Glutamatergic neuron (in vitro differentiated cells): ENCODE results near the gene SLC6A11. TPM values are rescaled to one million over a fixed set of nuclear protein-coding genes. Genes with fewer than 3 reads are reported as not detected.

ENCODE experiments used
- DNase-seq: peaks from one replicate; pipeline ENCODE4 v3.0.0; 2022
- H3K27ac Mint-ChIP-seq: one replicate; pipeline ENCODE4 v1.8.0; 2020; ENCODE audit warnings: mild to moderate bottlenecking, mixed read lengths, inconsistent platforms; ENCODE audit not compliant: unreplicated experiment
- H3K27me3 Mint-ChIP-seq: one replicate; pipeline ENCODE4 v1.8.0; 2020; ENCODE audit warnings: mild to moderate bottlenecking, moderate library complexity, mixed read lengths, inconsistent platforms; ENCODE audit not compliant: unreplicated experiment
- H3K36me3 Mint-ChIP-seq: one replicate; pipeline ENCODE4 v1.8.0; 2020; ENCODE audit warnings: mild to moderate bottlenecking, mixed read lengths, inconsistent platforms; ENCODE audit not compliant: unreplicated experiment
- H3K4me1 Mint-ChIP-seq: one replicate; pipeline ENCODE4 v1.8.0; 2020; ENCODE audit warnings: mild to moderate bottlenecking, low read depth, mixed read lengths, inconsistent platforms; ENCODE audit not compliant: unreplicated experiment
- H3K4me3 Mint-ChIP-seq: one replicate; pipeline ENCODE4 v1.8.0; 2020; ENCODE audit warnings: mild to moderate bottlenecking, mixed read lengths, inconsistent platforms; ENCODE audit not compliant: unreplicated experiment
- H3K9me3 Mint-ChIP-seq: one replicate; pipeline ENCODE4 v1.8.0; 2020; ENCODE audit warnings: mild to moderate bottlenecking, moderate library complexity, mixed read lengths, inconsistent platforms; ENCODE audit not compliant: unreplicated experiment
- CTCF ChIP-seq: fragments of 200-600 bp; sonication (generic); IDR thresholded peaks from one replicate; pipeline ENCODE4 v1.5.0; 2021; ENCODE audit not compliant: partially characterized antibody, unreplicated experiment
- total RNA-seq: library from RNA; stranded (reverse); fragmentation: NEBNext Ultra II Directional; extraction: Animal tissue kit (Norgen Biotek cat#: 25700); gene quantifications from one replicate; pipeline ENCODE4 v1.2.1, GENCODE V29; 2021; ENCODE audit not compliant: unreplicated experiment

Gene SLC6A11
- total RNA-seq, 1 donor from 2014 or later, result not detected

GRCh38 chr3:10956986-10957385, 141.0 kb downstream of the SLC6A11 start:
- H3K4me1 Mint-ChIP-seq, result peaks cover 4% of the 10 kb centered on the region
- no peaks in the 10 kb centered on the region for H3K36me3 Mint-ChIP-seq
- H3K27ac Mint-ChIP-seq, result no peak overlapping the region
- peaks cover 4% of the 10 kb centered on the region for H3K9me3 Mint-ChIP-seq
- peaks cover 13% of the 10 kb centered on the region for H3K27me3 Mint-ChIP-seq
- H3K4me3 Mint-ChIP-seq, result no peak overlapping the region
- TF ChIP-seq CTCF, result no peak
- no peak for DNase-seq

GRCh38 chr3:10957976-10958749, 142.1 kb downstream of the SLC6A11 start:
- Mint-ChIP-seq H3K27ac (no peak overlapping the region), H3K9me3 (peaks cover 4% of the 10 kb centered on the region), H3K4me3 (no peak overlapping the region), H3K4me1 (peaks cover 4% of the 10 kb centered on the region), H3K27me3 (peaks cover 13% of the 10 kb centered on the region), H3K36me3 (no peaks in the 10 kb centered on the region)
- DNase-seq, result no peak
- no peak for TF ChIP-seq CTCF

- Mint-ChIP-seq H3K4me3 (no peak overlapping the region), H3K4me1 (peaks cover 4% of the 10 kb centered on the region), H3K27ac (no peak overlapping the region), H3K9me3 (peaks cover 6% of the 10 kb centered on the region), H3K36me3 (no peaks in the 10 kb centered on the region), H3K27me3 (peaks cover 10% of the 10 kb centered on the region)
- no peak for TF ChIP-seq CTCF
- DNase-seq, result no peak
These were observed 144.2 kb downstream of the SLC6A11 start for GRCh38 chr3:10960255-10960654.

GRCh38 chr3:10961921-10962320, 145.9 kb downstream of the SLC6A11 start:
- DNase-seq, result no peak
- Mint-ChIP-seq H3K27me3 (peaks cover 7% of the 10 kb centered on the region), H3K4me3 (no peak overlapping the region), H3K9me3 (peaks cover 3% of the 10 kb centered on the region), H3K4me1 (peaks cover 4% of the 10 kb centered on the region), H3K27ac (no peak overlapping the region), H3K36me3 (no peaks in the 10 kb centered on the region)
- no peak for TF ChIP-seq CTCF

- no peak for DNase-seq
- TF ChIP-seq CTCF, result no peak
- Mint-ChIP-seq H3K27me3 (peaks cover 8% of the 10 kb centered on the region), H3K9me3 (peaks cover 3% of the 10 kb centered on the region), H3K27ac (no peak overlapping the region), H3K4me1 (peaks cover 4% of the 10 kb centered on the region), H3K4me3 (no peak overlapping the region), H3K36me3 (no peaks in the 10 kb centered on the region)
These were observed 146.5 kb downstream of the SLC6A11 start for GRCh38 chr3:10962481-10963036.
